WTC11 (cell line): Measurements from ENCODE around the gene FN3K. TPM values are rescaled to one million over a fixed set of nuclear protein-coding genes. Genes with fewer than 3 reads are reported as not detected.

Experiments
- ATAC-seq: fragments of 200-7000 bp; cut with Tn5 transposase; 2 replicates; pipeline ENCODE4 v1.10.0; 2021; ENCODE audit warnings: mild to moderate bottlenecking, moderate library complexity
- CTCF ChIA-PET: fragments of 300-600 bp; sonication (Branson Sonifier 250); formaldehyde crosslinking; loops from one replicate; lab custom pipeline; 2021; ENCODE audit warnings: antibody characterized with exemption; lab: Charles Lee
- POLR2A ChIA-PET: fragments of 350-600 bp; sonication (Branson Sonifier 250); formaldehyde crosslinking; loops from one replicate; lab custom pipeline; 2021; ENCODE audit warnings: antibody characterized with exemption; lab: Charles Lee
- DNase-seq: peaks from one replicate; pipeline ENCODE4 v3.0.0; 2021; ENCODE audit warnings: low spot score
- H3K27ac Mint-ChIP-seq: 2 replicates; pipeline ENCODE4 v1.8.0; 2021; ENCODE audit warnings: mixed read lengths
- H3K27me3 Mint-ChIP-seq: 2 replicates; pipeline ENCODE4 v1.8.0; 2021; ENCODE audit warnings: low read depth, mild to moderate bottlenecking, moderate library complexity, mixed read lengths
- H3K36me3 Mint-ChIP-seq: 2 replicates; pipeline ENCODE4 v1.8.0; 2021; ENCODE audit warnings: mixed read lengths
- H3K4me1 Mint-ChIP-seq: 2 replicates; pipeline ENCODE4 v1.8.0; 2022; ENCODE audit warnings: mixed read lengths
- H3K4me3 Mint-ChIP-seq: 2 replicates; pipeline ENCODE4 v1.8.0; 2021; ENCODE audit warnings: mild to moderate bottlenecking, moderate library complexity, mixed read lengths
- H3K9me3 Mint-ChIP-seq: 2 replicates; pipeline ENCODE4 v1.8.0; 2021; ENCODE audit warnings: mixed read lengths
- EMX1 ChIP-seq: fragments of 250-450 bp; sonication (Bioruptor Pico); IDR thresholded peaks from 2 replicates; pipeline ENCODE4 v1.8.0; 2021; ENCODE audit warnings: mild to moderate bottlenecking
- GRHL2 ChIP-seq: fragments of 250-450 bp; sonication (Bioruptor Pico); IDR thresholded peaks from 2 replicates; pipeline ENCODE4 v1.8.0; 2022; ENCODE audit warnings: mild to moderate bottlenecking, moderate library complexity; ENCODE audit not compliant: insufficient replicate concordance, severe bottlenecking
- HMGXB4 ChIP-seq: sonication (generic); formaldehyde crosslinking; IDR thresholded peaks from 2 replicates; pipeline ENCODE4 v1.8.1; 2023; ENCODE audit warnings: mild to moderate bottlenecking, moderate library complexity, missing genetic modification reagents
- IRF2 ChIP-seq: sonication (generic); formaldehyde crosslinking; IDR thresholded peaks from 2 replicates; pipeline ENCODE4 v1.8.0; 2022; ENCODE audit warnings: low read depth, missing genetic modification reagents, borderline replicate concordance
- JUN ChIP-seq: sonication (generic); formaldehyde crosslinking; IDR thresholded peaks from 2 replicates; pipeline ENCODE4 v1.8.0; 2023; ENCODE audit warnings: mild to moderate bottlenecking, missing genetic modification reagents
- MAX ChIP-seq: sonication (generic); formaldehyde crosslinking; IDR thresholded peaks from 2 replicates; pipeline ENCODE4 v1.8.0; 2022; ENCODE audit warnings: mild to moderate bottlenecking, missing genetic modification reagents
- MXD4 ChIP-seq: fragments of 250-450 bp; sonication (Bioruptor Pico); IDR thresholded peaks from 2 replicates; pipeline ENCODE4 v1.8.0; 2021; ENCODE audit warnings: mild to moderate bottlenecking, moderate library complexity, borderline replicate concordance
- NFE2L1 ChIP-seq: sonication (generic); formaldehyde crosslinking; IDR thresholded peaks from 2 replicates; pipeline ENCODE4 v1.8.1; 2023; ENCODE audit warnings: missing genetic modification reagents
- ZNF138 ChIP-seq: sonication (generic); formaldehyde crosslinking; conservative IDR thresholded peaks from 2 replicates; pipeline ENCODE4 v1.8.1; 2022; ENCODE audit warnings: mild to moderate bottlenecking, moderate library complexity, missing genetic modification reagents
- total RNA-seq: library from RNA; stranded (reverse); gene quantifications from 3 replicates; pipeline ENCODE4 v1.2.3, GENCODE V29; 2021
- TF ChIP-seq, protein P1 (sequence below): fragments of 250-450 bp; sonication (Bioruptor Pico); IDR thresholded peaks from 2 replicates; pipeline ENCODE4 v1.9.0; 2021; ENCODE audit warnings: mild to moderate bottlenecking
- TF ChIP-seq, protein P2 (sequence below): sonication (generic); formaldehyde crosslinking; IDR thresholded peaks from 2 replicates; pipeline ENCODE4 v1.8.1; 2023; ENCODE audit warnings: mild to moderate bottlenecking, missing genetic modification reagents, borderline replicate concordance
- TF ChIP-seq, protein P3 (sequence below): sonication (generic); formaldehyde crosslinking; IDR thresholded peaks from 2 replicates; pipeline ENCODE4 v1.8.0; 2022; ENCODE audit warnings: mild to moderate bottlenecking, missing genetic modification reagents
- TF ChIP-seq, protein P4 (sequence below): fragments of 250-450 bp; sonication (Bioruptor Pico); IDR thresholded peaks from 2 replicates; pipeline ENCODE4 v1.8.0; 2021; ENCODE audit warnings: mild to moderate bottlenecking
- TF ChIP-seq, protein P5 (sequence below): fragments of 250-450 bp; sonication (Bioruptor Pico); IDR thresholded peaks from 2 replicates; pipeline ENCODE4 v1.9.0; 2021; ENCODE audit warnings: mild to moderate bottlenecking, borderline replicate concordance
- TF ChIP-seq, protein P6 (sequence below): sonication (generic); formaldehyde crosslinking; IDR thresholded peaks from 2 replicates; pipeline ENCODE4 v1.8.1; 2023; ENCODE audit warnings: mild to moderate bottlenecking, missing genetic modification reagents, moderate library complexity

FN3K gene
- total RNA-seq, 1 experiment from 2014 or later: 19.3 TPM

GRCh38 chr17:82709676-82710498 is 25.5 kb upstream of the FN3K start:
- TF ChIP-seq, protein P1, sequence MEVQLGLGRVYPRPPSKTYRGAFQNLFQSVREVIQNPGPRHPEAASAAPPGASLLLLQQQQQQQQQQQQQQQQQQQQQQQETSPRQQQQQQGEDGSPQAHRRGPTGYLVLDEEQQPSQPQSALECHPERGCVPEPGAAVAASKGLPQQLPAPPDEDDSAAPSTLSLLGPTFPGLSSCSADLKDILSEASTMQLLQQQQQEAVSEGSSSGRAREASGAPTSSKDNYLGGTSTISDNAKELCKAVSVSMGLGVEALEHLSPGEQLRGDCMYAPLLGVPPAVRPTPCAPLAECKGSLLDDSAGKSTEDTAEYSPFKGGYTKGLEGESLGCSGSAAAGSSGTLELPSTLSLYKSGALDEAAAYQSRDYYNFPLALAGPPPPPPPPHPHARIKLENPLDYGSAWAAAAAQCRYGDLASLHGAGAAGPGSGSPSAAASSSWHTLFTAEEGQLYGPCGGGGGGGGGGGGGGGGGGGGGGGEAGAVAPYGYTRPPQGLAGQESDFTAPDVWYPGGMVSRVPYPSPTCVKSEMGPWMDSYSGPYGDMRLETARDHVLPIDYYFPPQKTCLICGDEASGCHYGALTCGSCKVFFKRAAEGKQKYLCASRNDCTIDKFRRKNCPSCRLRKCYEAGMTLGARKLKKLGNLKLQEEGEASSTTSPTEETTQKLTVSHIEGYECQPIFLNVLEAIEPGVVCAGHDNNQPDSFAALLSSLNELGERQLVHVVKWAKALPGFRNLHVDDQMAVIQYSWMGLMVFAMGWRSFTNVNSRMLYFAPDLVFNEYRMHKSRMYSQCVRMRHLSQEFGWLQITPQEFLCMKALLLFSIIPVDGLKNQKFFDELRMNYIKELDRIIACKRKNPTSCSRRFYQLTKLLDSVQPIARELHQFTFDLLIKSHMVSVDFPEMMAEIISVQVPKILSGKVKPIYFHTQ (CRISPR knock-in tag): no peak
- TF ChIP-seq MAX (CRISPR knock-in tag) (no peak), IRF2 (CRISPR knock-in tag) (no peak), GRHL2 (no peak), ZNF138 (CRISPR knock-in tag) (no peak)
- TF ChIP-seq, protein P2, sequence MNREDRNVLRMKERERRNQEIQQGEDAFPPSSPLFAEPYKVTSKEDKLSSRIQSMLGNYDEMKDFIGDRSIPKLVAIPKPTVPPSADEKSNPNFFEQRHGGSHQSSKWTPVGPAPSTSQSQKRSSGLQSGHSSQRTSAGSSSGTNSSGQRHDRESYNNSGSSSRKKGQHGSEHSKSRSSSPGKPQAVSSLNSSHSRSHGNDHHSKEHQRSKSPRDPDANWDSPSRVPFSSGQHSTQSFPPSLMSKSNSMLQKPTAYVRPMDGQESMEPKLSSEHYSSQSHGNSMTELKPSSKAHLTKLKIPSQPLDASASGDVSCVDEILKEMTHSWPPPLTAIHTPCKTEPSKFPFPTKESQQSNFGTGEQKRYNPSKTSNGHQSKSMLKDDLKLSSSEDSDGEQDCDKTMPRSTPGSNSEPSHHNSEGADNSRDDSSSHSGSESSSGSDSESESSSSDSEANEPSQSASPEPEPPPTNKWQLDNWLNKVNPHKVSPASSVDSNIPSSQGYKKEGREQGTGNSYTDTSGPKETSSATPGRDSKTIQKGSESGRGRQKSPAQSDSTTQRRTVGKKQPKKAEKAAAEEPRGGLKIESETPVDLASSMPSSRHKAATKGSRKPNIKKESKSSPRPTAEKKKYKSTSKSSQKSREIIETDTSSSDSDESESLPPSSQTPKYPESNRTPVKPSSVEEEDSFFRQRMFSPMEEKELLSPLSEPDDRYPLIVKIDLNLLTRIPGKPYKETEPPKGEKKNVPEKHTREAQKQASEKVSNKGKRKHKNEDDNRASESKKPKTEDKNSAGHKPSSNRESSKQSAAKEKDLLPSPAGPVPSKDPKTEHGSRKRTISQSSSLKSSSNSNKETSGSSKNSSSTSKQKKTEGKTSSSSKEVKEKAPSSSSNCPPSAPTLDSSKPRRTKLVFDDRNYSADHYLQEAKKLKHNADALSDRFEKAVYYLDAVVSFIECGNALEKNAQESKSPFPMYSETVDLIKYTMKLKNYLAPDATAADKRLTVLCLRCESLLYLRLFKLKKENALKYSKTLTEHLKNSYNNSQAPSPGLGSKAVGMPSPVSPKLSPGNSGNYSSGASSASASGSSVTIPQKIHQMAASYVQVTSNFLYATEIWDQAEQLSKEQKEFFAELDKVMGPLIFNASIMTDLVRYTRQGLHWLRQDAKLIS (CRISPR knock-in tag): no peak
- TF ChIP-seq, protein P3, sequence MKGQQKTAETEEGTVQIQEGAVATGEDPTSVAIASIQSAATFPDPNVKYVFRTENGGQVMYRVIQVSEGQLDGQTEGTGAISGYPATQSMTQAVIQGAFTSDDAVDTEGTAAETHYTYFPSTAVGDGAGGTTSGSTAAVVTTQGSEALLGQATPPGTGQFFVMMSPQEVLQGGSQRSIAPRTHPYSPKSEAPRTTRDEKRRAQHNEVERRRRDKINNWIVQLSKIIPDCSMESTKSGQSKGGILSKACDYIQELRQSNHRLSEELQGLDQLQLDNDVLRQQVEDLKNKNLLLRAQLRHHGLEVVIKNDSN (CRISPR knock-in tag): no peak
- TF ChIP-seq, protein P4, sequence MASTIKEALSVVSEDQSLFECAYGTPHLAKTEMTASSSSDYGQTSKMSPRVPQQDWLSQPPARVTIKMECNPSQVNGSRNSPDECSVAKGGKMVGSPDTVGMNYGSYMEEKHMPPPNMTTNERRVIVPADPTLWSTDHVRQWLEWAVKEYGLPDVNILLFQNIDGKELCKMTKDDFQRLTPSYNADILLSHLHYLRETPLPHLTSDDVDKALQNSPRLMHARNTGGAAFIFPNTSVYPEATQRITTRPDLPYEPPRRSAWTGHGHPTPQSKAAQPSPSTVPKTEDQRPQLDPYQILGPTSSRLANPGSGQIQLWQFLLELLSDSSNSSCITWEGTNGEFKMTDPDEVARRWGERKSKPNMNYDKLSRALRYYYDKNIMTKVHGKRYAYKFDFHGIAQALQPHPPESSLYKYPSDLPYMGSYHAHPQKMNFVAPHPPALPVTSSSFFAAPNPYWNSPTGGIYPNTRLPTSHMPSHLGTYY: no peak
- TF ChIP-seq, all 79 proteins: peak for 0
- H3K9me3 Mint-ChIP-seq: no peaks in the 10 kb centered on the region
- DNase-seq (no peak), ATAC-seq (no peak)
- ChIA-PET CTCF (interaction anchor here (0.6 to 1.4 kb wide), 4 partner anchors 18 to 371 kb away, joined by 3 to 8 read pairs (median 3); no protein-coding TSS in a partner anchor), POLR2A (no interaction called here)
- H3K36me3 Mint-ChIP-seq: no peaks in the 10 kb centered on the region
- H3K4me1 Mint-ChIP-seq: no peaks in the 10 kb centered on the region
- H3K27me3 Mint-ChIP-seq: peaks cover 9% of the 10 kb centered on the region
- no peak overlapping the region for H3K27ac Mint-ChIP-seq
- H3K4me3 Mint-ChIP-seq: no peak overlapping the region

- ChIA-PET POLR2A (no interaction called here), CTCF (interaction anchor here (0.6 to 1.8 kb wide), 4 partner anchors 18 to 372 kb away, joined by 3 to 8 read pairs (median 4); no protein-coding TSS in a partner anchor)
- H3K9me3 Mint-ChIP-seq: no peaks in the 10 kb centered on the region
- H3K27me3 Mint-ChIP-seq: peaks cover 17% of the 10 kb centered on the region
- H3K4me3 Mint-ChIP-seq: no peak overlapping the region
- ATAC-seq (peak; percentile 59), DNase-seq (no peak)
- peaks cover 2% of the 10 kb centered on the region for H3K4me1 Mint-ChIP-seq
- H3K27ac Mint-ChIP-seq: no peak overlapping the region
- H3K36me3 Mint-ChIP-seq: no peaks in the 10 kb centered on the region
- TF ChIP-seq, protein P5, sequence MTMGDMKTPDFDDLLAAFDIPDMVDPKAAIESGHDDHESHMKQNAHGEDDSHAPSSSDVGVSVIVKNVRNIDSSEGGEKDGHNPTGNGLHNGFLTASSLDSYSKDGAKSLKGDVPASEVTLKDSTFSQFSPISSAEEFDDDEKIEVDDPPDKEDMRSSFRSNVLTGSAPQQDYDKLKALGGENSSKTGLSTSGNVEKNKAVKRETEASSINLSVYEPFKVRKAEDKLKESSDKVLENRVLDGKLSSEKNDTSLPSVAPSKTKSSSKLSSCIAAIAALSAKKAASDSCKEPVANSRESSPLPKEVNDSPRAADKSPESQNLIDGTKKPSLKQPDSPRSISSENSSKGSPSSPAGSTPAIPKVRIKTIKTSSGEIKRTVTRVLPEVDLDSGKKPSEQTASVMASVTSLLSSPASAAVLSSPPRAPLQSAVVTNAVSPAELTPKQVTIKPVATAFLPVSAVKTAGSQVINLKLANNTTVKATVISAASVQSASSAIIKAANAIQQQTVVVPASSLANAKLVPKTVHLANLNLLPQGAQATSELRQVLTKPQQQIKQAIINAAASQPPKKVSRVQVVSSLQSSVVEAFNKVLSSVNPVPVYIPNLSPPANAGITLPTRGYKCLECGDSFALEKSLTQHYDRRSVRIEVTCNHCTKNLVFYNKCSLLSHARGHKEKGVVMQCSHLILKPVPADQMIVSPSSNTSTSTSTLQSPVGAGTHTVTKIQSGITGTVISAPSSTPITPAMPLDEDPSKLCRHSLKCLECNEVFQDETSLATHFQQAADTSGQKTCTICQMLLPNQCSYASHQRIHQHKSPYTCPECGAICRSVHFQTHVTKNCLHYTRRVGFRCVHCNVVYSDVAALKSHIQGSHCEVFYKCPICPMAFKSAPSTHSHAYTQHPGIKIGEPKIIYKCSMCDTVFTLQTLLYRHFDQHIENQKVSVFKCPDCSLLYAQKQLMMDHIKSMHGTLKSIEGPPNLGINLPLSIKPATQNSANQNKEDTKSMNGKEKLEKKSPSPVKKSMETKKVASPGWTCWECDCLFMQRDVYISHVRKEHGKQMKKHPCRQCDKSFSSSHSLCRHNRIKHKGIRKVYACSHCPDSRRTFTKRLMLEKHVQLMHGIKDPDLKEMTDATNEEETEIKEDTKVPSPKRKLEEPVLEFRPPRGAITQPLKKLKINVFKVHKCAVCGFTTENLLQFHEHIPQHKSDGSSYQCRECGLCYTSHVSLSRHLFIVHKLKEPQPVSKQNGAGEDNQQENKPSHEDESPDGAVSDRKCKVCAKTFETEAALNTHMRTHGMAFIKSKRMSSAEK: no peak
- TF ChIP-seq HMGXB4 (CRISPR knock-in tag) (no peak), MXD4 (no peak), JUN (CRISPR knock-in tag) (no peak), EMX1 (CRISPR knock-in tag) (no peak), NFE2L1 (no peak), GRHL2 (no peak)
- TF ChIP-seq, protein P6, sequence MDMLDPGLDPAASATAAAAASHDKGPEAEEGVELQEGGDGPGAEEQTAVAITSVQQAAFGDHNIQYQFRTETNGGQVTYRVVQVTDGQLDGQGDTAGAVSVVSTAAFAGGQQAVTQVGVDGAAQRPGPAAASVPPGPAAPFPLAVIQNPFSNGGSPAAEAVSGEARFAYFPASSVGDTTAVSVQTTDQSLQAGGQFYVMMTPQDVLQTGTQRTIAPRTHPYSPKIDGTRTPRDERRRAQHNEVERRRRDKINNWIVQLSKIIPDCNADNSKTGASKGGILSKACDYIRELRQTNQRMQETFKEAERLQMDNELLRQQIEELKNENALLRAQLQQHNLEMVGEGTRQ (CRISPR knock-in tag): peak; percentile 32; the same call in 1 of the 2 replicates
These were observed 24.7 kb upstream of the FN3K start for GRCh38 chr17:82710499-82711232.
